ENCODE measurements around the gene SNX9. TPM values are rescaled to one million over a fixed set of nuclear protein-coding genes. Genes with fewer than 3 reads are reported as not detected.
"Not testable (repeated sequence)": the region's sequence is repeated elsewhere in the genome, so short reads cannot be mapped to it uniquely, and the experiment has no call there.

The SNX9 gene
- total RNA-seq, 1 experiment from 2014 or later: 36.1 TPM

GRCh38 chr6:157961832-157962575 is 139.0 kb downstream of the SNX9 start:
- no peaks in the 10 kb centered on the region for H3K27me3 ChIP-seq (ENCODE audit: control insufficient read depth, insufficient read depth, low read length)
- DNase-seq: no peak
- H3K36me3 ChIP-seq (replicated peaks; ENCODE audit: control insufficient read depth, insufficient read depth, low read length): no peaks in the 10 kb centered on the region
- no peak overlapping the region for H3K4me3 ChIP-seq (ENCODE audit: insufficient read depth, low read depth, low read length)

GRCh38 chr6:157962601-157963302 is 139.7 kb downstream of the SNX9 start:
- Histone ChIP-seq H3K36me3 (replicated peaks; ENCODE audit: control insufficient read depth, insufficient read depth, low read length) (no peaks in the 10 kb centered on the region), H3K27me3 (ENCODE audit: control insufficient read depth, insufficient read depth, low read length) (no peaks in the 10 kb centered on the region), H3K4me3 (ENCODE audit: insufficient read depth, low read depth, low read length) (no peak overlapping the region)
- no peak for DNase-seq

- no peaks in the 10 kb centered on the region for H3K27me3 ChIP-seq (ENCODE audit: control insufficient read depth, insufficient read depth, low read length)
- no peak for DNase-seq
- H3K4me3 ChIP-seq (ENCODE audit: insufficient read depth, low read depth, low read length): no peak overlapping the region
- H3K36me3 ChIP-seq (replicated peaks; ENCODE audit: control insufficient read depth, insufficient read depth, low read length): no peaks in the 10 kb centered on the region
Measured at GRCh38 chr6:157964100-157964499, 141.1 kb downstream of the SNX9 start.

- no peak for DNase-seq
- Histone ChIP-seq H3K27me3 (ENCODE audit: control insufficient read depth, insufficient read depth, low read length) (no peaks in the 10 kb centered on the region), H3K4me3 (ENCODE audit: insufficient read depth, low read depth, low read length) (no peak overlapping the region), H3K36me3 (replicated peaks; ENCODE audit: control insufficient read depth, insufficient read depth, low read length) (no peaks in the 10 kb centered on the region)
Measured at GRCh38 chr6:157965387-157965786, 142.3 kb downstream of the SNX9 start.

- Histone ChIP-seq H3K27me3 (ENCODE audit: control insufficient read depth, insufficient read depth, low read length) (no peaks in the 10 kb centered on the region), H3K4me3 (ENCODE audit: insufficient read depth, low read depth, low read length) (no peak overlapping the region), H3K36me3 (replicated peaks; ENCODE audit: control insufficient read depth, insufficient read depth, low read length) (no peaks in the 10 kb centered on the region)
- DNase-seq: peak; percentile 60
Measured at GRCh38 chr6:157966589-157966977, 143.5 kb downstream of the SNX9 start.

- Histone ChIP-seq H3K4me3 (ENCODE audit: insufficient read depth, low read depth, low read length) (no peak overlapping the region), H3K27me3 (ENCODE audit: control insufficient read depth, insufficient read depth, low read length) (no peaks in the 10 kb centered on the region), H3K36me3 (replicated peaks; ENCODE audit: control insufficient read depth, insufficient read depth, low read length) (no peaks in the 10 kb centered on the region)
- peak; percentile 65 for DNase-seq
Measured at GRCh38 chr6:157967020-157967419, 144.0 kb downstream of the SNX9 start.

GRCh38 chr6:157967486-157967885 is 144.4 kb downstream of the SNX9 start:
- Histone ChIP-seq H3K36me3 (replicated peaks; ENCODE audit: control insufficient read depth, insufficient read depth, low read length) (no peaks in the 10 kb centered on the region), H3K27me3 (ENCODE audit: control insufficient read depth, insufficient read depth, low read length) (no peaks in the 10 kb centered on the region), H3K4me3 (ENCODE audit: insufficient read depth, low read depth, low read length) (no peak overlapping the region)
- DNase-seq: peak; percentile 13

- H3K36me3 ChIP-seq (replicated peaks; ENCODE audit: control insufficient read depth, insufficient read depth, low read length): not testable (repeated sequence)
Measured at GRCh38 chr6:157972177-157972576, 149.1 kb downstream of the SNX9 start.

GRCh38 chr6:157974341-157974894 is 151.4 kb downstream of the SNX9 start:
- no peaks in the 10 kb centered on the region; the same call in 1 of the 2 replicates for H3K27me3 ChIP-seq (ENCODE audit: control insufficient read depth, insufficient read depth, low read length)
- no peaks in the 10 kb centered on the region for H3K36me3 ChIP-seq (replicated peaks; ENCODE audit: control insufficient read depth, insufficient read depth, low read length)
- no peak for DNase-seq
- H3K4me3 ChIP-seq (ENCODE audit: insufficient read depth, low read depth, low read length): no peak overlapping the region

More at GRCh38 chr6:157972177-157972576, 149.1 kb downstream of the SNX9 start:
- H3K4me3 ChIP-seq (ENCODE audit: insufficient read depth, low read depth, low read length); DNase-seq; H3K27me3 ChIP-seq (ENCODE audit: control insufficient read depth, insufficient read depth, low read length): not testable (repeated sequence)

GRCh38 chr6:157974967-157975366 is 151.9 kb downstream of the SNX9 start:
- Histone ChIP-seq H3K36me3 (replicated peaks; ENCODE audit: control insufficient read depth, insufficient read depth, low read length) (no peaks in the 10 kb centered on the region), H3K4me3 (ENCODE audit: insufficient read depth, low read depth, low read length) (no peak overlapping the region), H3K27me3 (ENCODE audit: control insufficient read depth, insufficient read depth, low read length) (no peaks in the 10 kb centered on the region; the same call in 1 of the 2 replicates)
- no peak for DNase-seq

GRCh38 chr6:157975456-157975855 is 152.4 kb downstream of the SNX9 start:
- Histone ChIP-seq H3K27me3 (ENCODE audit: control insufficient read depth, insufficient read depth, low read length) (peaks cover under 1% of the 10 kb centered on the region; the same call in 1 of the 2 replicates), H3K36me3 (replicated peaks; ENCODE audit: control insufficient read depth, insufficient read depth, low read length) (no peaks in the 10 kb centered on the region), H3K4me3 (ENCODE audit: insufficient read depth, low read depth, low read length) (no peak overlapping the region)
- DNase-seq: no peak

GRCh38 chr6:157976345-157977175 is 153.5 kb downstream of the SNX9 start:
- Histone ChIP-seq H3K36me3 (replicated peaks; ENCODE audit: control insufficient read depth, insufficient read depth, low read length) (no peaks in the 10 kb centered on the region), H3K4me3 (ENCODE audit: insufficient read depth, low read depth, low read length) (no peak overlapping the region), H3K27me3 (ENCODE audit: control insufficient read depth, insufficient read depth, low read length) (peaks cover 9% of the 10 kb centered on the region)
- DNase-seq: no peak

- DNase-seq: no peak
- no peaks in the 10 kb centered on the region for H3K36me3 ChIP-seq (replicated peaks; ENCODE audit: control insufficient read depth, insufficient read depth, low read length)
- peaks cover 9% of the 10 kb centered on the region for H3K27me3 ChIP-seq (ENCODE audit: control insufficient read depth, insufficient read depth, low read length)
- no peak overlapping the region for H3K4me3 ChIP-seq (ENCODE audit: insufficient read depth, low read depth, low read length)
Measured at GRCh38 chr6:157977176-157977804, 154.2 kb downstream of the SNX9 start.
